Measurements from ENCODE around the gene TMC2.

The TMC2 gene

GRCh38 chr20:2671977-2672376 lies 135.6 kb downstream of the TMC2 start:
- no peak for TF ChIP-seq CTCF (IDR thresholded peaks at IDR 0.05)

- TF ChIP-seq CTCF (IDR thresholded peaks at IDR 0.05) = no peak
Observed at GRCh38 chr20:2672446-2672845, 136.1 kb downstream of the TMC2 start.

GRCh38 chr20:2673453-2673852 lies 137.1 kb downstream of the TMC2 start:
- no peak for TF ChIP-seq CTCF (IDR thresholded peaks at IDR 0.05)

GRCh38 chr20:2680046-2680445 lies 143.7 kb downstream of the TMC2 start:
- no peak for TF ChIP-seq CTCF (IDR thresholded peaks at IDR 0.05)

- no peak for TF ChIP-seq CTCF (IDR thresholded peaks at IDR 0.05)
Observed at GRCh38 chr20:2687514-2687913, 151.1 kb downstream of the TMC2 start.

- TF ChIP-seq CTCF (IDR thresholded peaks at IDR 0.05) = peak; percentile 60
Observed at GRCh38 chr20:2688041-2688591, 151.7 kb downstream of the TMC2 start.

GRCh38 chr20:2690213-2690612 lies 153.8 kb downstream of the TMC2 start:
- TF ChIP-seq CTCF (IDR thresholded peaks at IDR 0.05) = no peak

GRCh38 chr20:2690718-2691117 lies 154.3 kb downstream of the TMC2 start:
- TF ChIP-seq CTCF (IDR thresholded peaks at IDR 0.05) = no peak

Data from LNCAP (cell line).